Left lung (tissue), 10 donors: ENCODE results near the gene FASTK. TPM values are rescaled to one million over a fixed set of nuclear protein-coding genes. Genes with fewer than 3 reads are reported as not detected.
A peak's percentile ranks its signal among the peaks of the same experiment; 100 is the strongest.

Experiments used
- ATAC-seq: fragments of 200-7000 bp; cut with Tn5 transposase; one replicate; pipeline ENCODE4 v1.9.1; 2020; ENCODE audit warnings: moderate library complexity
- DNase-seq, 4 donors: peaks; one replicate each; pipeline ENCODE4 v3.0.0-alpha.2; 2013 to 2020
- H3K27ac ChIP-seq, 2 donors: fragments of 200-600 bp; sonication (generic) in 1 of 2; one replicate each; pipeline versions ENCODE4 v1.5.0 to v1.8.0; 2020 to 2021
- H3K27me3 ChIP-seq, 2 donors: fragments of 200-600 bp; sonication (generic) in 1 of 2; one replicate each; pipeline versions ENCODE4 v1.5.0 to v1.8.0; 2020 to 2021
- H3K36me3 ChIP-seq, 2 donors: fragments of 200-600 bp; sonication (generic) in 1 of 2; one replicate each; pipeline versions ENCODE4 v1.5.0 to v1.8.0; 2020 to 2021
- H3K4me1 ChIP-seq, 2 donors: fragments of 200-600 bp; one replicate each; pipeline ENCODE4 v1.8.0; 2021
- H3K4me3 ChIP-seq, 2 donors: fragments of 200-600 bp; sonication (generic) in 1 of 2; one replicate each; pipeline versions ENCODE4 v1.5.0 to v1.8.0; 2020 to 2021; ENCODE audit warnings: mild to moderate bottlenecking in 1 of 2
- H3K9me3 ChIP-seq, 2 donors: fragments of 200-600 bp; sonication (generic) in 1 of 2; one replicate each; pipeline versions ENCODE4 v1.5.0 to v1.8.0; 2020 to 2021
- CTCF ChIP-seq, 2 donors: fragments of 200-600 bp; sonication (generic) in 1 of 2; IDR thresholded peaks; one replicate each; pipeline versions ENCODE4 v1.5.0 to v1.8.0; 2021; ENCODE audit warnings: antibody characterized with exemption in 2 of 2
- intact Hi-C, 2 donors: fragments of 100-400 bp; cut with DNase I; formaldehyde crosslinking; loops; one replicate each; pipeline versions ENCODE4 v1.11.2 to v1.14.2; 2022
- polyA plus RNA-seq, 6 donors: library from polyadenylated mRNA; unstranded; fragments of 120-200 nt; gene quantifications; one replicate each; pipeline ENCODE4 v1.2.1, GENCODE V29; 2013; ENCODE audit not compliant: insufficient read length in 6 of 6
- total RNA-seq, 2 donors: library from RNA; stranded (reverse); fragmentation: NEBNext Ultra II Directional; extraction: Animal tissue kit (Norgen Biotek cat#: 25700); gene quantifications; one replicate each; pipeline ENCODE4 v1.2.1, GENCODE V29; 2021
- donor health status: DM: no; HTN: yes; CAD: no.
- donor health status: DM: no; HTN: no; CAD: no.

Gene FASTK
- total and polyA plus RNA-seq, 8 donors: 38.2 to 65.7 (median 54.1) TPM

DNA sequence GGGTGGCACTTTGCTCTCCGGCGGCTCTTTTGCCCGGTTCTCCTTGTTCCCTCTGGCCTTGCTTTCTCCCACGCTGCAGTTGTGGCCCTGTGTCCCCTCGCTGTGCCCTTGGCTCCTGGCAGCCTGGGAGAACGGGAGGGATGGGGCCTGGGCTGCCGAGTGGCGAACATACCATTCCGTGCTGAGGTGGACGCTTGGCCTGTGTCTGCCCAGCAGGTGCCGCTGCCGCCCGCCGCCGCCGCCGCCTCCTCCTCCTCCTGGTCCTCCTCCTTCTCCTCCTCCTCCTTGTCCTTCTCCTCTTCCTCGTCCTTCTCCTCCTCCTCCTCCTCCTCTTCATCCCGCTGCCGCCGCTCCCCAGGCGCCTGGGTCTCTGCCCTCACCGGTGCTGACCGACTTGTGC lies 41.7 kb upstream of the FASTK start:
- no peak for TF ChIP-seq CTCF (IDR thresholded peaks at IDR 0.05)
- peak in 1 of 4 donors; percentile 78 for DNase-seq

GRCh38 chr7:151121380-151122170 lies 41.0 kb upstream of the FASTK start:
- H3K27ac ChIP-seq: no peak overlapping the region
- ATAC-seq (no peak), DNase-seq (peak in 1 of 4 donors; percentile 73)
- H3K4me1 ChIP-seq: peaks cover 10 to 14% of the 10 kb centered on the region in 2 donors
- intact Hi-C loops: loop anchor here in 1 of 2 donors (5.0 kb wide), 1 partner anchor 181 kb away; no protein-coding TSS in a partner anchor
- H3K27me3 ChIP-seq: no peaks in the 10 kb centered on the region
- no peak for TF ChIP-seq CTCF (IDR thresholded peaks at IDR 0.05)
- no peaks in the 10 kb centered on the region for H3K9me3 ChIP-seq
- no peak overlapping the region for H3K4me3 ChIP-seq
- H3K36me3 ChIP-seq: peaks cover 0 to 97% of the 10 kb centered on the region in 2 donors

More for the DNA sequence above, 41.7 kb upstream of the FASTK start:
- Histone ChIP-seq H3K9me3 (no peaks in the 10 kb centered on the region), H3K27me3 (no peaks in the 10 kb centered on the region), H3K36me3 (peaks cover 0 to 97% of the 10 kb centered on the region in 2 donors), H3K4me3 (no peak overlapping the region), H3K4me1 (peaks cover 10 to 14% of the 10 kb centered on the region in 2 donors), H3K27ac (no peak overlapping the region)
- intact Hi-C loops: loop anchor here in 1 of 2 donors (5.0 kb wide), 1 partner anchor 180 kb away; no protein-coding TSS in a partner anchor
- ATAC-seq: no peak

GRCh38 chr7:151120896-151121295 lies 40.3 kb upstream of the FASTK start:
- no peak for ATAC-seq
- Histone ChIP-seq H3K27ac (no peak overlapping the region), H3K4me1 (peaks cover 8 to 19% of the 10 kb centered on the region in 2 donors), H3K27me3 (no peaks in the 10 kb centered on the region), H3K4me3 (no peak overlapping the region), H3K9me3 (no peaks in the 10 kb centered on the region), H3K36me3 (peaks cover 0 to 93% of the 10 kb centered on the region in 2 donors)
- TF ChIP-seq CTCF (IDR thresholded peaks at IDR 0.05): no peak
- peak in 1 of 4 donors; percentile 78 for DNase-seq
- intact Hi-C loops: loop anchor here in 1 of 2 donors (5.0 kb wide), 1 partner anchor 181 kb away; no protein-coding TSS in a partner anchor

DNA sequence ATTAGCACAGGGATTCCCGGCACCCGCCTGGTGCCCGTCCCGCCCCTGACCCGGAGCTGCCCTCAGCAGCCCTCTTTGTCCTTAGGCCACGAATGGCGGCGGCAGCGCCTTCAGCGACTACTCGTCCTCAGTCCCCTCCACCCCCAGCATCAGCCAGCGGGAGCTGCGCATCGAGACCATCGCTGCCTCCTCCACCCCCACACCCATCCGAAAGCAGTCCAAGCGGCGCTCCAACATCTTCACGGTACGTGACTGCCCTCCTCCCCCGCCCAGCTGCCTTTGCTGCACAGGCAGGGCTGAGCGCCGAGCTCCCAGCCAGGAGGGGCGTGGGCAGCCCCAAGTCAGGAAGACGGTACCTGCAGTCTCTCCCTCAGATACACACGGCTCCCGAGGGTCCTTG lies 39.3 kb upstream of the FASTK start:
- no peak for ATAC-seq

More for the DNA sequence above, 39.3 kb upstream of the FASTK start:
- peak in 1 of 4 donors; percentile 82 for DNase-seq
- Histone ChIP-seq H3K36me3 (peaks cover 0 to 83% of the 10 kb centered on the region in 2 donors), H3K27ac (no peak overlapping the region), H3K9me3 (no peaks in the 10 kb centered on the region), H3K27me3 (no peaks in the 10 kb centered on the region), H3K4me1 (peaks cover 0 to 18% of the 10 kb centered on the region in 2 donors), H3K4me3 (no peak overlapping the region)
- intact Hi-C loops: loop anchor here in 1 of 2 donors (5.0 to 10.0 kb wide), 2 partner anchors 182 to 225 kb away; no protein-coding TSS in a partner anchor
- TF ChIP-seq CTCF (IDR thresholded peaks at IDR 0.05): no peak
